Pancreas (tissue), 10 donors: ENCODE measurements around the gene RBMS3. TPM values are rescaled to one million over a fixed set of nuclear protein-coding genes. Genes with fewer than 3 reads are reported as not detected.

Experiments used
- ATAC-seq, 4 donors: fragments of 200-7000 bp; cut with Tn5 transposase; one replicate each; pipeline versions ENCODE4 v1.8.0 to v1.9.1; 2020; ENCODE audit warnings: mild to moderate bottlenecking in 4 of 4, moderate library complexity in 4 of 4
- DNase-seq, 6 donors: peaks; one replicate each; pipeline ENCODE4 v3.0.0-alpha.2; 2020
- FAIRE-seq: peaks from 2 replicates; lab custom pipeline; 2012; peaks lifted over from hg19 to GRCh38; lab: Jason Lieb, UNC
- H3K27ac ChIP-seq, 4 donors: fragments of 200-600 bp; sonication (generic); 1 replicate in 3 of 4; 2 replicates in 1 of 4; pipeline versions ENCODE4 v1.5.0 to v1.8.0; 2020
- H3K27me3 ChIP-seq, 4 donors: fragments of 200-600 bp; one replicate each; pipeline ENCODE4 v1.8.0; 2021
- H3K36me3 ChIP-seq, 3 donors: fragments of 200-600 bp; sonication (generic) in 1 of 3; one replicate each; pipeline versions ENCODE4 v1.5.0 to v1.8.0; 2020 to 2021
- H3K4me1 ChIP-seq, 3 donors: fragments of 200-600 bp; one replicate each; pipeline ENCODE4 v1.8.0; 2021
- H3K4me3 ChIP-seq, 4 donors: fragments of 200-600 bp; sonication (generic) in 2 of 4; one replicate each; pipeline versions ENCODE4 v1.5.0 to v1.8.0; 2020 to 2021
- H3K9me3 ChIP-seq, 4 donors: fragments of 200-600 bp; one replicate each; pipeline ENCODE4 v1.8.0; 2021
- CTCF ChIP-seq, 4 donors: fragments of 200-600 bp; sonication (generic) in 3 of 4; IDR thresholded peaks; one replicate each; pipeline versions ENCODE4 v1.5.0 to v1.8.0; 2021; ENCODE audit warnings: antibody characterized with exemption in 4 of 4
- WGBS, 2 donors: extraction: QIAGEN DNeasy Blood & Tissue Kit; methylation state at CpG; one replicate each; pipeline ENCODE4 v1.1.7; 2013; 5-methylcytosine and 5-hydroxymethylcytosine counted together
- intact Hi-C, 3 donors: fragments of 100-400 bp; cut with DNase I; formaldehyde crosslinking; loops; one replicate each; pipeline versions ENCODE4 v1.11.1 to v1.14.2; 2022
- polyA plus RNA-seq, 2 donors: library from polyadenylated mRNA; stranded (reverse); fragments of 200-250 nt; gene quantifications; one replicate each; pipeline ENCODE4 v1.2.3, GENCODE V29; 2013
- total RNA-seq, 6 donors: library from RNA; stranded (reverse); fragmentation: NEBNext Ultra II Directional in 4 of 6; extraction: Animal tissue kit (Norgen Biotek cat#: 25700) in 4 of 6; gene quantifications; one replicate each; pipeline versions ENCODE4 v1.2.1 to v1.2.4, GENCODE V29; 2021 to 2023
- donor health status: healthy with polysubstance abuse.
- donor health status: DM: no; HTN: no; CAD: no; lungs with moderate emphysema.
- donor health status: DM: no; HTN: no; CAD: no.
- donor health status: control.
- donor health status: control.
- donor health status: Bipolar disorder and iron deficiency.
- donor health status: DM: yes; HTN: yes; CAD: no.
- donor health status: DM: no; HTN: no; CAD: no.
- donor health status: DM: no; HTN: no; CAD: no.
- donor health status: DM: yes; HTN: yes; CAD: no.

Gene RBMS3
- total and polyA plus RNA-seq, 8 donors = 4.0 to 10.0 (median 6.6) TPM

GRCh38 chr3:29771602-29772001, 490.7 kb downstream of the RBMS3 start:
- H3K9me3 ChIP-seq = no peaks in the 10 kb centered on the region
- no peak for TF ChIP-seq CTCF (IDR thresholded peaks at IDR 0.05)
- no peak for FAIRE-seq
- H3K4me1 ChIP-seq = no peaks in the 10 kb centered on the region
- ATAC-seq = no peak
- no peaks in the 10 kb centered on the region for H3K27me3 ChIP-seq
- no peak for DNase-seq
- H3K4me3 ChIP-seq = no peak overlapping the region
- H3K27ac ChIP-seq = no peak overlapping the region
- no peaks in the 10 kb centered on the region for H3K36me3 ChIP-seq
- WGBS, 2 donors = 77 to 86% methylated on average over 3 of the region's 3 CpGs
- intact Hi-C loops = no loop called here

- TF ChIP-seq CTCF (IDR thresholded peaks at IDR 0.05) = no peak
- ATAC-seq (no peak), FAIRE-seq (no peak), DNase-seq (no peak)
- WGBS, 2 donors = 71 to 75% methylated on average over 4 of the region's 4 CpGs
- Histone ChIP-seq H3K27me3 (no peaks in the 10 kb centered on the region), H3K36me3 (no peaks in the 10 kb centered on the region), H3K9me3 (no peaks in the 10 kb centered on the region), H3K27ac (no peak overlapping the region), H3K4me3 (no peak overlapping the region), H3K4me1 (peaks cover 0 to under 1% (median 0%) of the 10 kb centered on the region in 3 donors)
- intact Hi-C loops = no loop called here
Measured at GRCh38 chr3:29772436-29772835, 491.6 kb downstream of the RBMS3 start.

GRCh38 chr3:29773481-29773880, 492.6 kb downstream of the RBMS3 start:
- intact Hi-C loops = no loop called here
- FAIRE-seq = no peak
- no peaks in the 10 kb centered on the region for H3K27me3 ChIP-seq

GRCh38 chr3:29775340-29775739, 494.5 kb downstream of the RBMS3 start:
- 81 to 86% methylated on average over 5 of the region's 5 CpGs for WGBS, 2 donors
- no peak for FAIRE-seq
- H3K36me3 ChIP-seq = no peaks in the 10 kb centered on the region
- no peak overlapping the region for H3K27ac ChIP-seq
- H3K4me1 ChIP-seq = peaks cover 0 to 8% (median 0%) of the 10 kb centered on the region in 3 donors
- intact Hi-C loops = no loop called here
- no peak overlapping the region for H3K4me3 ChIP-seq
- no peaks in the 10 kb centered on the region for H3K9me3 ChIP-seq
- no peaks in the 10 kb centered on the region for H3K27me3 ChIP-seq
- no peak for DNase-seq
- no peak for TF ChIP-seq CTCF (IDR thresholded peaks at IDR 0.05)
- ATAC-seq = no peak

More at GRCh38 chr3:29773481-29773880, 492.6 kb downstream of the RBMS3 start:
- ATAC-seq (no peak), DNase-seq (no peak)
- no peaks in the 10 kb centered on the region for H3K36me3 ChIP-seq
- no peak overlapping the region for H3K27ac ChIP-seq
- H3K4me3 ChIP-seq = no peak overlapping the region
- H3K4me1 ChIP-seq = peaks cover 0 to 8% (median 0%) of the 10 kb centered on the region in 3 donors
- WGBS, 2 donors = 86% methylated on average over 4 of the region's 4 CpGs
- no peaks in the 10 kb centered on the region for H3K9me3 ChIP-seq
- TF ChIP-seq CTCF (IDR thresholded peaks at IDR 0.05) = no peak

- H3K36me3 ChIP-seq = no peaks in the 10 kb centered on the region
- WGBS, 2 donors = 19 to 24% methylated on average over 1 of the region's 1 CpG
- intact Hi-C loops = no loop called here
- TF ChIP-seq CTCF (IDR thresholded peaks at IDR 0.05) = no peak
- FAIRE-seq = no peak
- peaks cover 0 to 8% (median 0%) of the 10 kb centered on the region in 3 donors for H3K4me1 ChIP-seq
- ATAC-seq = peak in 1 of 4 donors; percentile 26
- no peak overlapping the region for H3K27ac ChIP-seq
- no peak for DNase-seq
- no peaks in the 10 kb centered on the region for H3K27me3 ChIP-seq
- no peaks in the 10 kb centered on the region for H3K9me3 ChIP-seq
- no peak overlapping the region for H3K4me3 ChIP-seq
Measured at GRCh38 chr3:29777869-29778268, 497.0 kb downstream of the RBMS3 start.
